Activated CD4-positive, CD25-positive, alpha-beta regulatory T cell treated with anti-CD3 and anti-CD28 coated beads, Interleukin-2, amount 50 U/mL, for 16 hours (primary cell): ENCODE measurements around the gene PAGR1.
"Not testable (repeated sequence)": the region's sequence is repeated elsewhere in the genome, so short reads cannot be mapped to it uniquely, and the experiment has no call there.

Experiments used
- DNase-seq: peaks from one replicate; pipeline ENCODE4 v3.0.0-alpha.2; 2020; ENCODE audit warnings: low read depth, low spot score

The PAGR1 gene

DNA sequence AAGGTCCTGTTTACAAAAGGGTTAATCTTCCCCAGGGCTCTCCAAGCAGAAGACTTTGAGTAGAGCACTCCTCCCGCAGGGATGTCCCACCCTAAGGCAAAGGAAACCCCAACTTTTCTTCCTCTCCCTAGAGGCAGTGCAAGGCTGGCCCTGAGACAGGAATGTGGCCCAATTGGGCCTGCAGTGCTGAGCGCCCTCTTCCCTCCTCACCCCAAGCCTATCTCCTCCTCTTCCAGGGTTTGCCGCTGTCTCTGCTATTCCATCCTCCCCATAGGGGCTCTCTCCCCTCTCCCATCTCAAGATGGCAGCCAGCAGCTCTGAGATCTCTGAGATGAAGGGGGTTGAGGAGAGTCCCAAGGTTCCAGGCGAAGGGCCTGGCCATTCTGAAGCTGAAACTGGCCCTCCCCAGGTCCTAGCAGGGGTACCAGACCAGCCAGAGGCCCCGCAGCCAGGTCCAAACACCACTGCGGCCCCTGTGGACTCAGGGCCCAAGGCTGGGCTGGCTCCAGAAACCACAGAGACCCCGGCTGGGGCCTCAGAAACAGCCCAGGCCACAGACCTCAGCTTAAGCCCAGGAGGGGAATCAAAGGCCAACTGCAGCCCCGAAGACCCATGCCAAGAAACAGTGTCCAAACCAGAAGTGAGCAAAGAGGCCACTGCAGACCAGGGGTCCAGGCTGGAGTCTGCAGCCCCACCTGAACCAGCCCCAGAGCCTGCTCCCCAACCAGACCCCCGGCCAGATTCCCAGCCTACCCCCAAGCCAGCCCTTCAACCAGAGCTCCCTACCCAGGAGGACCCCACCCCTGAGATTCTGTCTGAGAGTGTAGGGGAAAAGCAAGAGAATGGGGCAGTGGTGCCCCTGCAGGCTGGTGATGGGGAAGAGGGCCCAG lies 3.0 kb upstream of the PAGR1 start:
- DNase-seq = no peak

DNA sequence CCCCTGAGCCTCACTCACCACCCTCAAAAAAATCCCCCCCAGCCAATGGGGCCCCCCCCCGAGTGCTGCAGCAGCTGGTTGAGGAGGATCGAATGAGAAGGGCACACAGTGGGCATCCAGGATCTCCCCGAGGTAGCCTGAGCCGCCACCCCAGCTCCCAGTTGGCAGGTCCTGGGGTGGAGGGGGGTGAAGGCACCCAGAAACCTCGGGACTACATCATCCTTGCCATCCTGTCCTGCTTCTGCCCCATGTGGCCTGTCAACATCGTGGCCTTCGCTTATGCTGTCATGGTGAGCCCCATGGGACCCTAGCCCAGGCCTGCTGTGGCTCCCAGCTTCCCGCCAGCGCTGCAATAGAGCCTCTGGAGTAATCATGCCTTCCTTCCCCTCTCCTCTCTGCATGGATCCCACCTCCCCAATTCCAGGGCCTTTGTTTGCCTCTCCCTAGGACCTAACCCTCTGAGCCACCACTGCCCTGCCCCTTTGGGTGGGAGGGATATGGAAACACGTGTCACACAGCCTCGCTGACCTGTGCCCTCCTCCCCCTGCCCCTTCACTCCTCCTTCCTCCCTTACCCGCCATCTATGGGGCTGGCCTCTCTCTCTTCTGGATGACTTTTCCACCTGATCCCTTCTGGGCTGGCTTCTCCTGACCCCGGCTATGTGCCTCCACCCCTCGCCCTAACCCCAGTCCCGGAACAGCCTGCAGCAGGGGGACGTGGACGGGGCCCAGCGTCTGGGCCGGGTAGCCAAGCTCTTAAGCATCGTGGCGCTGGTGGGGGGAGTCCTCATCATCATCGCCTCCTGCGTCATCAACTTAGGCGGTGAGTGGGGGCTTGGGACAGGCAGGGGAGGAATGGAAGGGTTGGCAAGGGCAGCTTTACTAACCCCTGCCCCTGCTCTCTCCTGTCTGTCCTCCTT lies 2.0 kb upstream of the PAGR1 start:
- DNase-seq = no peak

DNA sequence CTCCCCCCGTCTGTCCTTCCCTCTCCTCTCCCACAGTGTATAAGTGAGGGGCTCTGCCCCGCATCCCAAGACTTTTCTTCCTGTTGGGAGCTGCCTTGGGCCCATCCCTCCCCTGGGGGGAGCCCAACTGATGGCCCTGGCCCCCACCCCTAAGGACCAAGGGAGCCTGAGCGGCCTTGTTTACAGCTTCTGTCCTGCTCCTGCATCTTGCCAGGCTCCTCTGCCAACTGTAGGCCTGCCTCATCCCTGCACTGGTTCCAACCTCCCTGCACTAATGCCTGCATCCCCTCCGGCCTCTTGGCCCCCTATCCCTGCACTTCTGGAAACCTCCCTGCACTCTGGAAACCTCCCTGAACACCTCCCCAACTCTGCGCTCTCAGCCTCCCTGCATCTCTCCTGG lies 1.4 kb upstream of the PAGR1 start:
- DNase-seq = no peak

DNA sequence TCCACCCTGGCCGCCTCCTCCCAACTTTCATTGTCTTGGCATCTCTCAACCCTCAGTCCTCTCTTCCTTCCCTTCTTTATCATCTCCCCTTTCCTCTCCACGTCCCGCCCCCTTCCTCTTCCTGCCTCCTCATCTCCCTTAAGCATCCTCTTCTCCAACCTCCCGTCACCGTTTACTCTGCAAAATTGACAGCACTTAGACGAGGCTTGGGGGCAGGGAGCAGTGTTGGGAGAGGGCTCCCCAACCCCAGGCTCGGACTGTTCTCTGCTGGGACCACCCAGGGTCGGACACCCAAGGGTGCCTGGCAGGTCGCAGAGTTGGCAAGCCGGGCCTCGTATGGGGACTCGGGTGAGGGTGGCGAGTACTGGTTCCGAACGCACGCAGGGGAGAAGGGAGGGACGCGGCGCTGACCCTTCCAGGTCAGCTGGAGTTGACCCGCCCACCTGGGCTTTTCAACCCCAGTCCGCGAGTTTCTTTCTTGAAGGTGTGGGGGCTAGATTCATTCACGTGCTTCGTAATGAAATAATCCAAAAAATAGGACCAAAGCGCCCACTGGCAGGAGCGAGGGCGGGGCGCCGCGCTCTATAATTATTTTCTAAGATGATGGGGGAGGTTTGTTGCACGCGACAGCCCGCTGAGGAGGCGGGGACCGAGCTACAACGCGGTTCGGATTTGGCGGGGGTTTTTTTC lies 775 bp upstream of the PAGR1 start:
- no peak for DNase-seq

DNA sequence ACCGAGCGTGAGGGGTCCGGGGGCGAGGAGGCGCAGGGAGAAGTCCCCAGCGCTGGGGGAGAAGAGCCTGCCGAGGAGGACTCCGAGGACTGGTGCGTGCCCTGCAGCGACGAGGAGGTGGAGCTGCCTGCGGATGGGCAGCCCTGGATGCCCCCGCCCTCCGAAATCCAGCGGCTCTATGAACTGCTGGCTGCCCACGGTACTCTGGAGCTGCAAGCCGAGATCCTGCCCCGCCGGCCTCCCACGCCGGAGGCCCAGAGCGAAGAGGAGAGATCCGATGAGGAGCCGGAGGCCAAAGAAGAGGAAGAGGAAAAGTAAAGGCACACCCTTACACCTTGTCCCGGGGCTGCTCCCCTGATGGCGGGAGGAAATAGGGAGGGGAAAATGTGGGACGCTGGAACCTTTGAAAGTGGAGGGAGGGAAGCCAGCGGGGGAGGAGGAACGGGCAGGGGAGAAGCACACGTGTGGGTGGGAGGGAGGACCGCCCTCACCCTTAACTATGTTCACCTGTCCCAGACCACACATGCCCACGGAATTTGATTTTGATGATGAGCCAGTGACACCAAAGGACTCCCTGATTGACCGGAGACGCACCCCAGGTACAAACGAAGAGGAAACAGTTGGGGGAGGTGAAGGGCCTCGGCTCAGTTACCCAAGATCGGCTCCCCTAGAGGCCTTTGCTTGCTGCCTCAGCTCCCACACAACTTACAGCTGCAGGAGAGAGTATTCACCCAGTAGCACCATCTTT lies 916 bp downstream of the PAGR1 start:
- DNase-seq = peak; percentile 16

DNA sequence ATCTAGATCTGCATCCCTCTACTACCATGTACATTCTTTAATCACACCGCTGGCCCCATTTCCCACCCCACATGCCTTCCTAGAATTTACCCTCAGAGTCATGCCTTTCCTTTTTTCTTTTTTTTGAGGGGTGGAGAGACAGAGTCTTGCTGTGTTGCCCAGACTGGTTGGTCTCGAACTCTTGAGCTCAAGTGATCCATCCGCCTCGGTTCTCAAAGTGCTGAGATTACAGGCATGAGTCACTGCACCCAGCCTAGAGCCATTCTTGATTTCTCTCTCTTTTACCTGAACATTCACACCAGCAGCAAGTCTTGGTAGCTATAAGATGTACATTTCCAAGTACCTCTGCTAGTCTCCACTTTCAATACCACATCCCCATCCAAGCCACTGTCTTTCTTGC lies 2.1 kb downstream of the PAGR1 start:
- DNase-seq = no peak

DNA sequence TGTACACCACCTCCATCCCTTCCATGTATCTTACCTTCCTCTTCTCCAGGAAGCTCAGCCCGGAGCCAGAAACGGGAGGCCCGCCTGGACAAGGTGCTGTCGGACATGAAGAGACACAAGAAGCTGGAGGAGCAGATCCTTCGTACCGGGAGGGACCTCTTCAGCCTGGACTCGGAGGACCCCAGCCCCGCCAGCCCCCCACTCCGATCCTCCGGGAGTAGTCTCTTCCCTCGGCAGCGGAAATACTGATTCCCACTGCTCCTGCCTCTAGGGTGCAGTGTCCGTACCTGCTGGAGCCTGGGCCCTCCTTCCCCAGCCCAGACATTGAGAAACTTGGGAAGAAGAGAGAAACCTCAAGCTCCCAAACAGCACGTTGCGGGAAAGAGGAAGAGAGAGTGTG lies 3.6 kb downstream of the PAGR1 start:
- DNase-seq = no peak

DNA sequence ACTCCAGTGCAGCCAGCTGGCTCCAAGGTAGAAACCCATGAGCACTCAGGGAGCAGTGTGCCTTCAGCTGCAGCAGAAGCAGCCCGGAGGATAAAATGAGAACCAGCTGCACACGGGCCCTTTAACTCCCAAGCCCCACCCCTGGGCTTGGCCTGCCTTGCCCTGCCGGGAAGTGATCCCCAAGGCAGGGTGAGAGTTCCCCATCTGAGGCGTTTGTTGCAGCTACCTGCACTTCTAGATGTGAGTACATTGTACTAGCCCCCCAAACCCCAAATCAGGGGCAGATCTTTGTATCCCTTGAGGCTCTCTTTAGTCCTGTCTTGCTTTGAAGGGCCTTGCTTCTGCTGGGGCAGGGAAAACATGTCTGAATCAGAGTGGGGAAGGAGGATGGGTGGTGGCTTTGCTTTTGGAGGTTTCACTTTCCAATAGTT lies 4.3 kb downstream of the PAGR1 start, which contains the start of gene MVP:
Gene MVP, plus strand, starts transcription at position 192 of the 431 bp plus-strand sequence. CDS start 10,088 bp downstream, outside the sequence.
- no peak for DNase-seq

DNA sequence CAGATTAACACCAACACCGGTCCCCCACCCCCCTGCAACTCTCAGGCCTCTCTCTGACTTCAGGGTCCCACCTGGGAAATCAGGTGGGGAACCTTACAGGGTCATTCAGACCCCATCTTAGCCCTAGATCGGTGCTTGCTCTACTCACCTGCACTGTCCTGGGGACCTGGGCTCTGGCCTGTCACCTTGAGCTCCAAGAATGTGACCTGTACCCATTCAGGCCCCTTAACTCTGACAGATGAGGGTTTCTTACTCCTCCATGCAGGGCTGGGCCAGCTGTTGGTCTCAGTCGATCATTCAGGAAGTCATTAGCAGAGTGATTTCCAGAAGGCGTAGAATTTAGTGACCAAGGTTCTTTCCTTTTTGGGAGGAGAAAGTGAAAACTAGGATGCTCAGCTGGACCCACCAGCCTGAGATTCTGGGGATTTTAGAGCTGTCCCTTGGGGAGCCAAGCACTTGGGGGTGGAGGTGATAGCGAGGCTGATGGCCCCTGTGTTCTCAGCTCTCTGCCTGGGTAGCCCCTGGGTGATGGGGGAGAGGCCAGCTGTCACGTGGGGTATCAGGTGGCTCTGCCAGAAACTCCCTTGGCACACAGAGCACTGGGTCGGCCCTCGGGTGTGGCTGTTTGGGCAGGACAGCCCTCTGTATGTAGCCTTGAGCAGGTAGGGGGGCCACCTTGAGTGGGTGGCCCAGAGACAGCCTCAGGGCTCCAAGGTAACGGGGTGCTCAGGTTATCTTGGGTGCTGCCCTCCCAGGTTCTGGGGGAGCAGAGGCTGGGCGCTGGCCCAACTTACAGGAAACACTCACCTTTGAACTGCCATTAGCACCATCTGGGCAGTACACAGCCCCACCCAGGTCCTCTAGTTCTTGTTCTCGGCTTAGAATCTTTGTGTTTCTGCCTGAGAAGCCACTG lies 5.0 kb downstream of the PAGR1 start:
- DNase-seq = no peak

DNA sequence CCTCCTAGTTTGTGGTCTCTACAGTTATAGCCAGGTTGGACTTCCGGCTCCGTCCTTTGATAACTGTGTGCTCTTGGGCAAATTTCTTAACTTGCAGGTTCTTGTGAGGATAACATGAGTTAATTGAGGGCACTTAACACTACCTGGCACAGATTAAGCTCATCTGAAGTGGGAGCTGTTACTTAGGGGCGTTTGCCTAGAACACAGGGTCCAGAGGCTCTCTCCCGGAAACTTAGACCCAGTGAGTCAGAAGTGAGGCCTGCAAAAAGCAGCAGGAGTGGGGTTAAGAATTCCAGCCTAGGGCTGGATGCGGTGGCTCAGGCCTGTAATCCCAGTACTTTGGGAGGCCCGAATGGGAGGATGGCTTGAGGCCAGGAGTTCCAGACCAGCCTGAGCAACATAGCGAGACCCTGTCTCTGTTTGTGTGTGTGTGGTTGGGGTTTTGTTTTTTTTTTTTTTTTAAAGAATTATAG lies 5.7 kb downstream of the PAGR1 start:
- DNase-seq = no peak

DNA sequence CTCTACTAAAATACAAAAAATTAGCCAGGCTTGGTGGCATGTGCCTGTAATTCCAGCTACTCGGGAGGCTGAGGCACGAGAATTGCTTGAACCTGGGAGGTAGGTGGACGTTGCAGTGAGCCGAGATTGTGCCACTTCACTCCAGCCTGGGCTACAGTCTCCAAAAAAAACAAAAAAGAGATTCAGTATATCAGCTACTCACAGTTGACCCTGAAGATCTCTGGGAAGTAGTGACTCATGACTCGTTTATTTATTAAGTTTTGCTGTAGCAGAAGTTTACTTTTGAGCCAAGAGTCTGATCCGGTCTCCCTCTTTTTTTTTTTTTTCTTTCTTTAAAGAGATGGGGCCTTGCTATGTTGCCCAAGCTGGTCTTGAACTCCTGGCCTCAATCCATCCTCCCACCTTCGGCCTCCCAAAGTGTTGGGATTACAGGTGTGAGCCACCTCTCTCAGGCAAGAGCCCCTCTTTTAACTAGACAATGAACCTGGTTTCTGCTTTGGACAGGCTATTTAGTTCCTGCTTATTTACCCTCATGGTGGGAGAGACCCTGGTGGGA lies 8.7 kb downstream of the PAGR1 start:
- DNase-seq = no peak

DNA sequence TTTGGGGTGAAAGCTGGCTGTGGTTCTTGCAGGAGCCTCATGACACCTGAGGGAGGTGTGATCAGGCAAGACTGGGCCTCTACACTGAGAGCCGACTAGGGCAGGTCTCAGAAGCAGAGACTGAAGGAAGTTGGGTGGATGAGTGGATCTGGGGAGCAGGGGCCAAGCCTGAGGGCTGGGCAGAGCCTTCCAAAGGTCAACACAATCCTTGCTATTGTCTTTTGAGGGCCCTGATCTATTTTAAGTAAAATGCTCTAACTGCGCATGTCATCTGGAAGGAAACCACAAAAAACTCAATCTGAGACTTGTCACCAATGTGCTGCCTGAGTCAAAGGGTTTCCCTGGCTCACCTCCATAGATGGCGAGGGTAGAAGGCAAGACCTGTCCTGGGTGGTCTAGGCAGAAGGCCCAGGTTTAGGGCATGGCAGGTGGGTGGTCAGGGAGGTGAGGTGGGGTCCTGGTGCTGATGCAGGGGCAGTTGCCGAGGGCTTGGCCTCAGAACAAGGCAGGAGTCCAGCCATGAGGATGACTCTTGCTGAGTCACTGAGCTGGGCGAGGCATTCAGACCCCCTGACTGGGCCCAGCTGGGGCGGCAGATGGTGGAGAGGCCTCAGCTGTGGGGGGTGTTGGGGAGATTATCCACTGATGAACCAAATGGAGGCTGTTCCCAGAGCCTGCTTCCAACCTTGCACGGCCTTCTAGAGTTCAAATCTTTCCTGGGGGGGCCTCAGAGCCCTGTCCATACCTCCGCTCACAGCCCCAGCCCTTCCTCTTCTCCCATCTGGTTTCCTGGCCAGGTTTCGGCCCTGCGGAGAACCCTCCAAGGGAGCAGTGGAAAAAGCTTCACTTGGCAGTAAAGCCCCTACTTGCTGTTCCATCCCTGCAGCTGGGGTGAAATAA lies 9.4 kb downstream of the PAGR1 start:
- no peak for DNase-seq

DNA sequence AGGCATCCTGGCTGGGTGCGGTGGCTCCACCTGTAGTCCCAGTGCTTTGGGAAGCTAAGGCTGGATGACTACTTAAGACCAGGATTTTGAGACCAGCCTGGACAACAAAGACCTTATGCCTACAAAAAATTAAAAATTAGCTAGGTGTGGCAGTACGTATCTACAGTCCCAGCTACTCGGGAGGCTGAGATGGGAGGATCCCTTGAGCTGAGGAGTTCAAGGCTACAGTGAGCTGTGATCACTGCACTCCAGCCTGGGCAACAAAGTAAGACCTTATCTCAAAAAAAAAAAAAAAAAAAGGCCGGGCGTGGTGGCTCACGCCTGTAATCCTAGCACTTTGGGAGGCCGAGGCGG lies 10.4 kb downstream of the PAGR1 start:
- no peak for DNase-seq

DNA sequence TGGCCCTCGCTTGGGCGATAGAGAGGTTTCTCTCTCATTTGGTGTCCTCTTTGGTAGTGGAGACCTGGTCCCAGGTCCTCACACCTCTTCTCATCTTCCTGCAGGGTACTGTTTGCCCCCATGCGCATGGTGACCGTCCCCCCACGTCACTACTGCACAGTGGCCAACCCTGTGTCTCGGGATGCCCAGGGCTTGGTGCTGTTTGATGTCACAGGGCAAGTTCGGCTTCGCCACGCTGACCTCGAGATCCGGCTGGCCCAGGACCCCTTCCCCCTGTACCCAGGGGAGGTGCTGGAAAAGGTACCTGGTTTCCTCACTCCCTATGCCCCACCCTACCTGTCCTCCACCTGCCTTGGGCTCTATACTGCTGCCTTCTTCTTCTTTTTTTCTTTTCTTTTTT lies 14.8 kb downstream of the PAGR1 start:
- DNase-seq = no peak

DNA sequence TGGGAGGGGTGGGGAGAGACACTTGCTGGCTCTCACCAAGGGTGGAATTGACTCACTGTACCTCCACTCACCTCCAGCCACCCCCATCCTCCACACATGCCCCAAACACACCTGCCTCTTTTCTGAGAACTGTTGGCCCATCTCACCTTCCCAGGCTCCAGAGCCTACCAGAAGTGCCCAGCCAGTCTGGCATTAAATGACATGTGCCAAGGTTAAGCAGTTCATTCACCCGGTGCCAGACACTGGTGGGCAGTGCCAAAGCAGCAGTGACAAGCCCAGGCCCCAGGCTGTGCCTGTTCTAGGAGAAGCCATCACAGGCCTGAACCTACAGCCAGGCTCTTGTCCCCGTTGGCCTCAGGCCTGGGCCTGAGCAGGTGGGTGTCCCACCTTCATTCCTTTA lies 15.5 kb downstream of the PAGR1 start:
- DNase-seq = no peak

DNA sequence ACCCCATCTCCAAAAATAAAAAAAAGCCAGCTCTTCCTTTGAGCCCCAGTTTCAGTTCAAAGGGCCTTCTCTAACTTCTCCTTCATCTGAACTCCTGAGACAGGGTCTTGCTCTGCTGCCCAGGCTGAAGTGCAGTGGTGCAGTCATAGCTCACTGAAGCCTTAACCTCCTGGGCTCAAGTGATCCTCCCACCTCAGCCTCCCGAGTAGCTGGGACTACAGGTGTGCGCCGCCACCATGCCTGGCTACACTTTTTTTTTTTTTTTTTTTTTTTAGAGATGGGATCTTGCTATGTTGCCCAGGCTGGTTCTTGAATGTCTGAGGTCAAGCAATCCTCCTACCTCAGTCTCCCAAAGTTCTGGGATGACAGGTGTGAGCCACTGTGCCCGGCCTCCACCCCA lies 17.3 kb downstream of the PAGR1 start:
- DNase-seq = not testable (repeated sequence)

DNA sequence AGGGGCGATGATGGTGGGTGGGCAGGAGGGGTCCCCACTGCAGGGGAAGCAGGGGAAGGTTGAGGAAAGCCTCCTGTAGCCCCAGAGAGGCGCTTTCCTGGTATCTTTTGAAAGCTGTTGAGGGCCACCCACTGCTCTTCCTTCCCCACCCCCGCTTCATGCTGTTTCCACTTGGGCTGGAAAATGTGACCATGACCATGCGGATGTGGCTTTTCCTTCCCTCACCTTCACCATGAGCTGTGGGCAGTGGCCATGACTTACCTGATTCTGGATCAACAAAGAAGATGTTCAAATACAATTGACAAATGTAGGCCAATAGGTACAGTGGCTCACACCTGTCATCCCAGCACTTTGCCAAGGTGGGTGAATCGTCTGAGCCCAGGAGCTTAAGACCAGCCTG lies 18.1 kb downstream of the PAGR1 start:
- no peak for DNase-seq

DNA sequence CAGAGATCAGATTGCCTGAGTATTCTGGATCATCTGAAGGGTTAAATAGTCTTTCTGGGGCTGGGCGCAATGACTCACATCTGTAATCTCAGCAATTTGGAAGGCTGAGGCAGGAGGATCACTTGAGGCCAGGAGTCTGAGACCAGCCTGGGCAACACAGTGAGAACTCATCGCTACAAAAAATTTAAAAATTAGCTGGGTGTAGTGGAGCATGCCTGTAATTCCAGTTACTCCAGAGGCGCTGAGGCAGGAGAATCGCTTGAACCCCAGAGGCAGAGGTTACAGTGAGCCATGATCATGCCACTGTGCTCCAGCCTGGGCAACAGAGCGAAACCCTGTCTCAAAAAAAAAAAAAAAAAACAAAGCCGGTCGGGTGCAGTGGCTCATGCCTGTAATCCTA lies 20.0 kb downstream of the PAGR1 start:
- no peak for DNase-seq

DNA sequence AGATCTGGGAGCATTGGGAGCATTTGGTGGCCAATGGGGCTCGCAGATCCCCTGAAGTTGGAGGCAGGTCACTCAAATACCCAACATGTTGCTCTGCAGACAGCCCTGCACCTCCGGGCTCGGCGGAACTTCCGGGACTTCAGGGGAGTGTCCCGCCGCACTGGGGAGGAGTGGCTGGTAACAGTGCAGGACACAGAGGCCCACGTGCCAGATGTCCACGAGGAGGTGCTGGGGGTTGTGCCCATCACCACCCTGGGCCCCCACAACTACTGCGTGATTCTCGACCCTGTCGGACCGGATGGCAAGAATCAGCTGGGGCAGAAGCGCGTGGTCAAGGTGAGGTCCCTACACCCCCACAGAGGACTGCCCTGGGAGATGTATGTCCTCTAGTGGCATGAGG lies 20.7 kb downstream of the PAGR1 start:
- no peak for DNase-seq
